Mesothelial cell of epicardium (in vitro differentiated cells): ENCODE data around the gene DLD. TPM values are rescaled to one million over a fixed set of nuclear protein-coding genes. Genes with fewer than 3 reads are reported as not detected.

Source experiments
- DNase-seq, 2 experiments: peaks; one replicate each; pipeline ENCODE4 v3.0.0; 2021; ENCODE audit warnings: low spot score in 2 of 2; ENCODE audit not compliant: unreplicated experiment in 2 of 2
- H3K27ac Mint-ChIP-seq: 2 replicates; pipeline ENCODE4 v1.8.0; 2021; ENCODE audit warnings: mixed read lengths
- H3K27me3 Mint-ChIP-seq: 2 replicates; pipeline ENCODE4 v1.8.0; 2021; ENCODE audit warnings: low read depth, mixed read lengths
- H3K36me3 Mint-ChIP-seq: 2 replicates; pipeline ENCODE4 v1.8.0; 2021; ENCODE audit warnings: mixed read lengths
- H3K4me1 Mint-ChIP-seq: 2 replicates; pipeline ENCODE4 v1.8.0; 2021; ENCODE audit warnings: mixed read lengths
- H3K4me3 Mint-ChIP-seq: 2 replicates; pipeline ENCODE4 v1.8.0; 2021; ENCODE audit warnings: mild to moderate bottlenecking, moderate library complexity, mixed read lengths
- H3K9me3 Mint-ChIP-seq: 2 replicates; pipeline ENCODE4 v1.8.0; 2021; ENCODE audit warnings: mixed read lengths
- total RNA-seq: library from RNA; stranded (reverse); gene quantifications from 3 replicates; pipeline ENCODE4 v1.2.1, GENCODE V29; 2021
- TF ChIP-seq, protein P1 (sequence below): fragments of 200-600 bp; sonication (generic); IDR thresholded peaks from one replicate; pipeline ENCODE4 v1.5.0; 2021; ENCODE audit warnings: antibody characterized with exemption; ENCODE audit not compliant: unreplicated experiment

Gene DLD
- total RNA-seq, 1 donor from 2014 or later = 61.5 TPM

DNA sequence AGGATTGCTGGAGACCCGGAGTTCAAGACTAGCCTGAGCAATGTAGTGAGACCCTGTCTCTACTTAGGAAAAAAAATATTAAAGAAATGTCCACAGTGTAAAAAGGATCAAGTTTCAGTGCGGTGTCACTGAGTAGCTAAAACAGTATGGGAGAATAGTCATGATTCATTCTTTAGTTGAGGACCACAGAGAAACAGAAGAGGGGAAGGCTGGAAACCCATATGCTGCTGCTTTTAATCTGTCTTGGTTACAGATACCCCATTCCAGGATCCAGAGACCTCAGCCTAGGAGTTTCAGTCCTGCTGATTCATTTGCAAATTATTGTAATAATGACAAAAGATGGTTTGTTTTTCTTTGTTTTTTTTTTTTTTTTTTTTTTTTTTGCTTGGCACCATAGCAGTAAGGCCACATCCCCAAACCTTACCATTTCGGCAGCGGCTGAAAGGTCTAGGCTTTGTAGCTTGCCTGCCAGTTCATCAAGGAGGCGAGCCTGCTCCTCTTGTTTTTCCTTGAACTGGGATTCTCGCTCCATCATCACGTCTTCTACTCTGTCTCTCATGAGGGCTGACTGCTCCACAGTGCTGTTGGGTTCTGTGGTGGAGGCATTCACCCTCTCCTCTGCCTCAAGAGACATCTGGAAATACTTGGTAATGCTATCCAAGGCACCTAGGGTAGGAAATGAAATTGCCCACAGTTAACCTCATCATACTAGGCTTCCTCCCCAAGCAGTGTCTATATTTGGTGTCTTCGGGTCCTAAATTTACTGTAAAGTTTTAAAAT is 44.2 kb downstream of the DLD start:
- H3K4me3 Mint-ChIP-seq = no peak overlapping the region
- DNase-seq = no peak

DNA sequence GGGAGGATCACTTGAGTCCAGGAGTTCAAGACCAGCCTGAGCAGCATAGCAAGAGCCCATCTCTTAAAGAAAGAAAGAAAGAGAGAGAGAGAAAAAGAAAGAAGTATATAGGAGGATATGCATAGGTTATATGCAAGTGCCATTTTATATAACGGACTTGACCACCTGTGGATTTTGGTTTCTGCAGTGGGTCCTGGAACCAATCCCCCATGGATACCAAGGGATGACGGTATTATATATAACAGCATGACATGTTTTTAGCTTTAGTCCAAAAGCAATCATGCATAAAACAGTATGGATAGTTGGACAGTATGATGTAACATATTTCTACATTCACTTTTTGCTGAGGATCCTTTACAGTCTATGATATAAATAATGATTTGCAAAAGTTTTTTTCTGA is 45.3 kb downstream of the DLD start:
- peaks cover 41% of the 10 kb centered on the region for H3K36me3 Mint-ChIP-seq
- H3K27me3 Mint-ChIP-seq = no peaks in the 10 kb centered on the region
- no peak overlapping the region for H3K4me3 Mint-ChIP-seq
- no peak overlapping the region for H3K27ac Mint-ChIP-seq
- H3K9me3 Mint-ChIP-seq = no peaks in the 10 kb centered on the region
- TF ChIP-seq, protein P1, sequence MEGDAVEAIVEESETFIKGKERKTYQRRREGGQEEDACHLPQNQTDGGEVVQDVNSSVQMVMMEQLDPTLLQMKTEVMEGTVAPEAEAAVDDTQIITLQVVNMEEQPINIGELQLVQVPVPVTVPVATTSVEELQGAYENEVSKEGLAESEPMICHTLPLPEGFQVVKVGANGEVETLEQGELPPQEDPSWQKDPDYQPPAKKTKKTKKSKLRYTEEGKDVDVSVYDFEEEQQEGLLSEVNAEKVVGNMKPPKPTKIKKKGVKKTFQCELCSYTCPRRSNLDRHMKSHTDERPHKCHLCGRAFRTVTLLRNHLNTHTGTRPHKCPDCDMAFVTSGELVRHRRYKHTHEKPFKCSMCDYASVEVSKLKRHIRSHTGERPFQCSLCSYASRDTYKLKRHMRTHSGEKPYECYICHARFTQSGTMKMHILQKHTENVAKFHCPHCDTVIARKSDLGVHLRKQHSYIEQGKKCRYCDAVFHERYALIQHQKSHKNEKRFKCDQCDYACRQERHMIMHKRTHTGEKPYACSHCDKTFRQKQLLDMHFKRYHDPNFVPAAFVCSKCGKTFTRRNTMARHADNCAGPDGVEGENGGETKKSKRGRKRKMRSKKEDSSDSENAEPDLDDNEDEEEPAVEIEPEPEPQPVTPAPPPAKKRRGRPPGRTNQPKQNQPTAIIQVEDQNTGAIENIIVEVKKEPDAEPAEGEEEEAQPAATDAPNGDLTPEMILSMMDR = no peak
- no peak for DNase-seq
- H3K4me1 Mint-ChIP-seq = peaks cover 62% of the 10 kb centered on the region

More for the DNA sequence above, 44.2 kb downstream of the DLD start:
- no peaks in the 10 kb centered on the region for H3K27me3 Mint-ChIP-seq
- peak overlapping the region; percentile 78 for H3K27ac Mint-ChIP-seq
- H3K9me3 Mint-ChIP-seq = no peaks in the 10 kb centered on the region
- peaks cover 41% of the 10 kb centered on the region for H3K36me3 Mint-ChIP-seq
- H3K4me1 Mint-ChIP-seq = peaks cover 60% of the 10 kb centered on the region
- TF ChIP-seq, protein P1 = no peak

DNA sequence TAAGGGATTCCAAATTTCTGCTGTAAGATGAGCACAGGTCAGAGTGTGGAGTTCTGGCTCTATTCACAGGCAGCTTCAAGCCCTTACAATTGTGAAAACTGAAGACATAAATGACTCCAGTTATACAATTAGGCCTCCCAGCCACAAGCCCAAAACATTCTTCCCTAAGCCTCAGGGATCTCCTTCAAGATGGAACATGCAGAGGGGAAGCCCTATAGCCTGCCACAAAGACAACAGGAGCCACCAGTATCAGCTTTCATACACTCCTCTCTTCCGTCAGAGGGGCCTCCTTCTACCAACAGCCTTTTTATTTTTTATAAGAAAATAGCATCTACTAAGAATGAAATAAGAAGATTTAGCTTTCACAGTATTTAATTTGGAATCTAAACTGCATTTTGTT is 46.5 kb downstream of the DLD start:
- peaks cover 53% of the 10 kb centered on the region for H3K4me1 Mint-ChIP-seq
- H3K9me3 Mint-ChIP-seq = no peaks in the 10 kb centered on the region
- no peak overlapping the region for H3K4me3 Mint-ChIP-seq
- TF ChIP-seq, protein P1 = no peak
- peaks cover 40% of the 10 kb centered on the region for H3K36me3 Mint-ChIP-seq
- H3K27ac Mint-ChIP-seq = peak overlapping the region; percentile 89
- no peak for DNase-seq
- no peaks in the 10 kb centered on the region for H3K27me3 Mint-ChIP-seq

DNA sequence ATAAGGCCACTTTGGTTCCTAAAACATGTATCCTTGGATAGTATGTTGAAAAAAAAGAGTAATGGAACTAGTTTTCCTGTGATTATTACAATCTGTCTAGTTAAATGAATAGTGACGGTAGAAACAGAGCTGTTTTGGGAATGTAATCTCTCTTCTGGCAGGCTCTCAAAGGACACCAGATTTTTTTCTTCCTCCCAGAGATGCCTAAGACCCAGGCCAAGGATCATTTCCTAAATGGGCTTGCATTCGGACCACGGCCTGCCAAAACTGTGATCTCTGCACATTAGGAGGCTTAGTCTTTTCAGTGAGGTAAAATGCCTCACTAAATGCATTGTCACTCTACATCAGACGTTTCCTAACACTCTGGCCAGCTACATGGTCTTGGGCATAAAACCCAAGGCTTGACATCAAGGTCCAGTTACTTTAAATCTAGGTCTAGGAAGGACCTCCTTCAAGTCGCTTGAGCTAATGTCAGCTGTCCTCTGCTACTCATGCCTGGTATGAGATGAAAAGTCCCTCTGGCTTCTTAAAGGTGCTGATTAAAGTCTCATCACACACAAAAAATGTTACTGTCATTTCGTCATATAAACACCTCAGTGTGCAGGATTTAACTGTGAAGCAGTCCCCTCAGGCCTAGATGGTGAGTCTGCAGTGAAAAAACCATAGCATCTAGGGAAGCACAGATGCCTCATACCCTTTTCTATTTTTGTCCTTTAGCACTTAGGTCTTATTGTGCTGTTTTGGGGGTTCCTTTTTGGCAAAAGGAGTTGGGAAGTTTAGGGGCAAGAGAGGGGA is 47.7 kb downstream of the DLD start:
- Mint-ChIP-seq H3K4me1 (peaks cover 44% of the 10 kb centered on the region), H3K36me3 (peaks cover 44% of the 10 kb centered on the region), H3K27me3 (no peaks in the 10 kb centered on the region), H3K9me3 (no peaks in the 10 kb centered on the region), H3K4me3 (no peak overlapping the region), H3K27ac (peak overlapping the region; percentile 74)
- DNase-seq = no peak
- TF ChIP-seq, protein P1 = no peak

DNA sequence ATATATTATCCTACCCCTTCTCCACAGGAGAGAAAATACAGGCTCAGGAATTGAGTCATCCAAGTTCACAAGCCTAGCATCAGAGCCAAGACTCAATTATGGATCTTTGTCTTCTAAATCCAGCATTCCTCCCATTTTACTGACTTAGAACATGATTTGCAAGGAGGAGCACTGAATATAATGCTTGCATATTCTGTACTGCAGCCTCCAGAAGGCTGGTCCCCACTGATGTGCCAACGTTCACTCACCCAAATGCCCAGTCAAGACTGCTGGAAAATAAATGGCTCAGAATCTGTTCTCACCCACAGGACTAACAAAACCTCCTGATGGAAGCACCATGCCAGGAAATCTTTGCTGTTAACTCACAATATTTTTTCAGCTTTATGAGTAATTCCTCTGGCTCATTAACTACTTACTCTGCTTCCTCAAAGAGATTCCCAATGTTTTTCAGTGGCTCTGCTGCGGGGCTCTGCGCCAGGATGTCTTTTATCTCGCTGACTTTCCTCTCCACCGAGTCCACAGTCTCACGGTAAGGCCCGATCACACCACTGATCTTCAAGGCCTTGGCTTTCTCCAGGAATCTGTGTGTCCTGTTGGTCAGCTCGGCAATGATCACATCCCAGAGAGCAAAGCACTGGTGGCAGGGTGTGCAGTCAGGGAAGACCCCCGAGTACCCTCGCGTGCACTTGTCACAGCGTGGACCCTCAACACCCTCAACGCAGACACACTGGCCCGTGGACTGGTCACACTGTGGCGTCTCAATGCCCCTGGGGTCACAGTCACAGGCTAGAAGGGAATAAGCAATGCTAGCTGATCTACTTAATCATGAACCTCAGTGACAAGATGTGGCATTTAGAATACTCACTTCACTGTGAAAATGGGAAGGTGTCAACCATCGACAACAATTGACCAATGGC is 48.8 kb downstream of the DLD start:
- Mint-ChIP-seq H3K36me3 (peaks cover 55% of the 10 kb centered on the region), H3K4me1 (peaks cover 44% of the 10 kb centered on the region)
- TF ChIP-seq, protein P1 = no peak

More for the DNA sequence above, 48.8 kb downstream of the DLD start:
- no peaks in the 10 kb centered on the region for H3K27me3 Mint-ChIP-seq
- DNase-seq = no peak
- peak overlapping the region; percentile 89 for H3K27ac Mint-ChIP-seq
- H3K9me3 Mint-ChIP-seq = no peaks in the 10 kb centered on the region
- no peak overlapping the region for H3K4me3 Mint-ChIP-seq
